GM12891 (cell line): ENCODE data around the gene CIITA.

Experiments
- POLR2A ChIP-seq: IDR thresholded peaks from 2 replicates; pipeline ENCODE4 v1.6.1; 2011; ENCODE audit warnings: low read depth, low read length, control low read depth
- POLR2AphosphoS5 ChIP-seq: IDR thresholded peaks from 2 replicates; pipeline ENCODE4 v1.6.1; 2011; ENCODE audit warnings: low read depth, low read length, control low read depth
- POU2F2 ChIP-seq: IDR thresholded peaks from 2 replicates; pipeline ENCODE4 v1.6.1; 2011; ENCODE audit warnings: low read depth, mild to moderate bottlenecking, control low read depth, low read length, moderate library complexity
- SPI1 ChIP-seq: IDR thresholded peaks from 2 replicates; pipeline ENCODE4 v1.6.1; 2011; ENCODE audit warnings: low read depth, low read length, control low read depth
- TAF1 ChIP-seq: IDR thresholded peaks from 2 replicates; pipeline ENCODE4 v1.6.1; 2011; ENCODE audit warnings: low read depth, low read length, control low read depth

GRCh38 chr16:10859658-10860057 is 17.3 kb upstream of the CIITA start:
- TF ChIP-seq POLR2A = no peak
- no peak for TF ChIP-seq TAF1
- TF ChIP-seq POLR2AphosphoS5 = no peak
- no peak for TF ChIP-seq SPI1
- no peak for TF ChIP-seq POU2F2
